Upper lobe of left lung (tissue), 6 donors: ENCODE results near the gene PLS3. TPM values are rescaled to one million over a fixed set of nuclear protein-coding genes. Genes with fewer than 3 reads are reported as not detected.

ENCODE experiments used
- ATAC-seq, 2 donors: fragments of 200-7000 bp; cut with Tn5 transposase; one replicate each; pipeline ENCODE4 v1.9.1; 2022; ENCODE audit warnings: mild to moderate bottlenecking in 2 of 2, moderate library complexity in 2 of 2; ENCODE audit not compliant: low FRiP score in 2 of 2
- DNase-seq, 2 donors: peaks; one replicate each; pipeline ENCODE4 v3.0.0-alpha.2; 2019 to 2020
- H3K27ac ChIP-seq, 4 donors: fragments of 200-600 bp; sonication (generic); one replicate each; pipeline ENCODE4 v1.5.1; 2016 to 2019
- H3K27me3 ChIP-seq, 4 donors: fragments of 200-600 bp; sonication (generic); one replicate each; pipeline ENCODE4 v1.5.1; 2017 to 2019
- H3K36me3 ChIP-seq, 4 donors: fragments of 200-600 bp; sonication (generic); one replicate each; pipeline ENCODE4 v1.5.1; 2016 to 2019
- H3K4me1 ChIP-seq, 4 donors: fragments of 200-600 bp; sonication (generic); one replicate each; pipeline ENCODE4 v1.5.1; 2018 to 2019
- H3K4me3 ChIP-seq, 4 donors: fragments of 200-600 bp; sonication (generic); one replicate each; pipeline ENCODE4 v1.5.1; 2017 to 2019; ENCODE audit warnings: mild to moderate bottlenecking in 2 of 4, moderate library complexity in 1 of 4
- H3K9me3 ChIP-seq, 4 donors: fragments of 200-600 bp; sonication (generic); one replicate each; pipeline ENCODE4 v1.5.1; 2018 to 2019
- CTCF ChIP-seq, 6 experiments: fragments of 450-650 bp in 4 of 6; fragments of 200-600 bp in 2 of 6; sonication (generic) in 2 of 6; IDR thresholded peaks; one replicate each; pipeline ENCODE4 v1.5.1; 2016 to 2019; ENCODE audit warnings: antibody characterized with exemption in 6 of 6
- EP300 ChIP-seq, 4 donors: sonication (generic); formaldehyde crosslinking; IDR thresholded peaks; one replicate each; pipeline ENCODE4 v1.5.1; 2017; ENCODE audit warnings: antibody characterized with exemption in 4 of 4, control low read depth in 2 of 4
- POLR2A ChIP-seq, 4 donors: fragments of 450-650 bp; IDR thresholded peaks; one replicate each; pipeline ENCODE4 v1.5.1; 2016 to 2017; ENCODE audit warnings: antibody characterized with exemption in 4 of 4, mild to moderate bottlenecking in 2 of 4
- POLR2AphosphoS5 ChIP-seq, 2 donors: sonication (generic); formaldehyde crosslinking; IDR thresholded peaks; one replicate each; pipeline ENCODE4 v1.5.1; 2017; ENCODE audit warnings: antibody characterized with exemption in 2 of 2
- WGBS, 2 donors: methylation state at CpG; one replicate each; pipeline ENCODE4 v1.1.5; 2017 to 2018; 5-methylcytosine and 5-hydroxymethylcytosine counted together
- total RNA-seq, 6 donors: library from RNA; depleted of rRNA in 4 of 6; stranded (reverse); fragments of >200 nt in 4 of 6; gene quantifications; one replicate each; pipeline versions ENCODE4 v1.1.0 to v1.2.1, GENCODE V29; 2016 to 2021
- donor health status: DM: no; HTN: no; CAD: no; lungs with moderate emphysema.
- donor health status: DM: no; HTN: yes; CAD: no; lungs with severe emphysema.

The PLS3 gene
- total RNA-seq, 6 donors from 2014 or later, result 56.6 to 199 (median 157) TPM

GRCh38 chrX:115584696-115585095, 23.7 kb downstream of the PLS3 start:
- Histone ChIP-seq H3K27ac (peak overlapping the region in 1 of 4 donors; percentile 61), H3K9me3 (no peaks in the 10 kb centered on the region), H3K4me3 (no peak overlapping the region), H3K36me3 (no peaks in the 10 kb centered on the region), H3K4me1 (peaks cover 4 to 9% (median 7%) of the 10 kb centered on the region in 4 donors), H3K27me3 (no peaks in the 10 kb centered on the region)
- ATAC-seq, result no peak
- TF ChIP-seq EP300 (IDR thresholded peaks at IDR 0.05) (no peak), POLR2AphosphoS5 (IDR thresholded peaks at IDR 0.05) (no peak), POLR2A (IDR thresholded peaks at IDR 0.05) (no peak), CTCF (IDR thresholded peaks at IDR 0.05) (no peak)
- DNase-seq, result no peak
- 52 to 60% methylated on average over 2 of the region's 2 CpGs for WGBS, 2 donors

GRCh38 chrX:115588179-115588578, 27.2 kb downstream of the PLS3 start:
- Histone ChIP-seq H3K9me3 (no peaks in the 10 kb centered on the region), H3K27me3 (no peaks in the 10 kb centered on the region), H3K4me1 (peaks cover 4 to 9% (median 6%) of the 10 kb centered on the region in 4 donors), H3K4me3 (no peak overlapping the region), H3K36me3 (no peaks in the 10 kb centered on the region), H3K27ac (no peak overlapping the region)
- WGBS, 2 donors, result 42 to 62% methylated on average over 4 of the region's 4 CpGs
- ATAC-seq (no peak), DNase-seq (no peak)
- TF ChIP-seq POLR2A (IDR thresholded peaks at IDR 0.05) (no peak), POLR2AphosphoS5 (IDR thresholded peaks at IDR 0.05) (no peak), CTCF (IDR thresholded peaks at IDR 0.05) (no peak), EP300 (IDR thresholded peaks at IDR 0.05) (no peak)

- no peak overlapping the region for H3K4me3 ChIP-seq
- H3K27ac ChIP-seq, result peak overlapping the region in 1 of 4 donors; percentile 1
- TF ChIP-seq CTCF (IDR thresholded peaks at IDR 0.05), result no peak
- no peaks in the 10 kb centered on the region for H3K27me3 ChIP-seq
- DNase-seq (no peak), ATAC-seq (no peak)
- no peaks in the 10 kb centered on the region for H3K9me3 ChIP-seq
- peaks cover 0 to 8% (median 6%) of the 10 kb centered on the region in 4 donors for H3K4me1 ChIP-seq
- no peaks in the 10 kb centered on the region for H3K36me3 ChIP-seq
- 66 to 67% methylated on average over 4 of the region's 4 CpGs for WGBS, 2 donors
Observed at GRCh38 chrX:115589419-115589818, 28.4 kb downstream of the PLS3 start.

GRCh38 chrX:115591420-115591819, 30.4 kb downstream of the PLS3 start:
- 51 to 59% methylated on average over 4 of the region's 4 CpGs for WGBS, 2 donors
- no peak for ATAC-seq
- no peaks in the 10 kb centered on the region for H3K9me3 ChIP-seq
- no peak for DNase-seq
- H3K36me3 ChIP-seq, result no peaks in the 10 kb centered on the region
- H3K27ac ChIP-seq, result peak overlapping the region in 3 of 4 donors; percentile 36 to 59 (median 46)
- peaks cover 0 to 6% (median 2%) of the 10 kb centered on the region in 4 donors for H3K4me1 ChIP-seq
- H3K4me3 ChIP-seq, result no peak overlapping the region
- TF ChIP-seq EP300 (IDR thresholded peaks at IDR 0.05) (no peak), CTCF (IDR thresholded peaks at IDR 0.05) (no peak), POLR2A (IDR thresholded peaks at IDR 0.05) (no peak), POLR2AphosphoS5 (IDR thresholded peaks at IDR 0.05) (no peak)
- H3K27me3 ChIP-seq, result no peaks in the 10 kb centered on the region
